Central memory CD8-positive, alpha-beta T cell (primary cell): ENCODE results near the gene SUPT20HL2.
"Not testable (repeated sequence)": the region's sequence is repeated elsewhere in the genome, so short reads cannot be mapped to it uniquely, and the experiment has no call there.

Experiments used
- ATAC-seq: fragments of 150-1000 bp; cut with Tn5 transposase; replicated peaks from 2 replicates; pipeline ENCODE4 v1.10.0; 2022; ENCODE audit warnings: mild to moderate bottlenecking, moderate FRiP score, moderate number of reproducible peaks; ENCODE audit not compliant: poor library complexity, severe bottlenecking; ENCODE audit errors: extremely low read depth
- DNase-seq, 2 donors: peaks; one replicate each; pipeline ENCODE4 v3.0.0; 2021; ENCODE audit warnings: low spot score in 2 of 2
- H3K27ac Mint-ChIP-seq: one replicate; pipeline ENCODE4 v1.8.0; 2022; ENCODE audit warnings: low read depth, mild to moderate bottlenecking, moderate library complexity, mixed read lengths
- H3K27me3 Mint-ChIP-seq: one replicate; pipeline ENCODE4 v1.8.0; 2022; ENCODE audit warnings: mixed read lengths
- H3K36me3 Mint-ChIP-seq: one replicate; pipeline ENCODE4 v1.8.0; 2022; ENCODE audit warnings: mild to moderate bottlenecking, moderate library complexity, mixed read lengths; ENCODE audit not compliant: insufficient read depth
- H3K4me1 Mint-ChIP-seq: one replicate; pipeline ENCODE4 v1.8.0; 2022; ENCODE audit warnings: mixed read lengths
- H3K4me3 Mint-ChIP-seq: one replicate; pipeline ENCODE4 v1.8.0; 2022; ENCODE audit warnings: mild to moderate bottlenecking, moderate library complexity, mixed read lengths
- H3K9me3 Mint-ChIP-seq: one replicate; pipeline ENCODE4 v1.8.0; 2022; ENCODE audit warnings: mixed read lengths

SUPT20HL2 gene

DNA sequence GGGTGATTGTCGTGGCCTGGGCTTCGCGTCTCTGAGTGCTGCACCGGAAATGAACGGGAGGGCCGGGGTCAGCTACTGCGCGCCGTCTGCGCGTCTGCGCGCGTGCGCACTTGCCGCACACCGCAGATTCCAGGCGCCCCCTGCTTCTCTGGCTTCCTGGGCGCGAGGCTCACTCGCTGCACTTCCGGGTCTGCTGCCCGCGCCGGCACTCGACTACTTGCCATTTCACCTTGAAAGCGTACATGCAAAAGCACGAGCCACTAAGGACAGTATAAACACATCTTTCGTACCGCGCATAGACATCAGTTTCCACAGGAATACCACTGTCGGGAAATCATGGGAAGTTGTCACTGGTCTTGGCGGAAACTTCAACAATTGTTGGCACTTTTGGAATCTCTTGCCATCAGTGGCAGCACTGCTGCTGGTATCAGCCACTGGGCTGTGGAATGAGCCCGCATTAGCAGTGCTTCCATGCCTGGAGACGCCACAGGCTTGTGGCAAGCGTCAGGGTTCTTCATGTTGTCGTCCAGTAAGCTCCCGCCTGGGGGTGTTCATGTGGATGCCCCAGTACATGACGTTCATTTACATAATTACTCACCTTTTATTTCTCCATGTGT is at the start of gene SUPT20HL2:
Gene SUPT20HL2, minus strand, starts transcription at position 51 of the 617 bp plus-strand sequence. CDS start 754 bp downstream, outside the sequence.
- ATAC-seq (no peak), DNase-seq (no peak)
- H3K9me3 Mint-ChIP-seq, result no peaks in the 10 kb centered on the region
- H3K4me3 Mint-ChIP-seq, result no peak within 1 kb of the TSS
- no peaks in the 10 kb centered on the region for H3K36me3 Mint-ChIP-seq
- no peak within 1 kb of the TSS for H3K27ac Mint-ChIP-seq
- peaks cover 9% of the 10 kb centered on the region for H3K27me3 Mint-ChIP-seq
- no peaks in the 10 kb centered on the region for H3K4me1 Mint-ChIP-seq

DNA sequence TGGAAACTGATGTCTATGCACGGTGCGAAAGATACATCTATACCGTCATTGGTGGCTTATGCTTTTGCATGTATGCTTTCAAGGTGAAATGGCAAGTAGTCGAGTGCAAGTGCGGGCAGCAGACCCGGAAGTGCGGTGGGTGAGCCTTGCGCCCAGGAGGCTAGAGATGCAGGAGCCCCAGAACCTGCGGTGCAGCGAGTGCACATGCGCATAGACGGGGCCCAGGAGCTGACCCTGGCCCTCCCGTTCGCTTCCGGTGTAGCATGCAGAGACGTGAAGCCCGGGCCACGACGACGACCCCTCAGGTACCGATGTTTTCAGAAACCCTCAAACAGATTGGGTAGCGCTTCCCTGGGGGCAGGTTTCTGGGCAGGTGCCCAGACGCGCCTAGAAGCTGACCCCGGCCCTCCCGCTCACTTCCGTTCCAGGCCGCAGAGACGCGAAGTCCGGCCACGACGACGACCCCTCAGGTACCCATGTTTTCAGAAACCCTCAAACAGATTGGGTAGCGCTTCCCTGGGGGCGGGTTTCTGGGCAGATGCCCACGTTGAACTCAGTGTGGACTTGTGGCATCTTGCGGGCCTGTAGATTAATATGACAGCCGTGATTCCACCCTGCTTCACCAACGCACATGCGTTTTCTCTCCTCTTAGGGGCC is 48.3 kb upstream of the SUPT20HL2 start:
- not testable (repeated sequence) for H3K4me3 Mint-ChIP-seq, H3K36me3 Mint-ChIP-seq, H3K4me1 Mint-ChIP-seq, H3K9me3 Mint-ChIP-seq, H3K27ac Mint-ChIP-seq, ATAC-seq, DNase-seq, H3K27me3 Mint-ChIP-seq

DNA sequence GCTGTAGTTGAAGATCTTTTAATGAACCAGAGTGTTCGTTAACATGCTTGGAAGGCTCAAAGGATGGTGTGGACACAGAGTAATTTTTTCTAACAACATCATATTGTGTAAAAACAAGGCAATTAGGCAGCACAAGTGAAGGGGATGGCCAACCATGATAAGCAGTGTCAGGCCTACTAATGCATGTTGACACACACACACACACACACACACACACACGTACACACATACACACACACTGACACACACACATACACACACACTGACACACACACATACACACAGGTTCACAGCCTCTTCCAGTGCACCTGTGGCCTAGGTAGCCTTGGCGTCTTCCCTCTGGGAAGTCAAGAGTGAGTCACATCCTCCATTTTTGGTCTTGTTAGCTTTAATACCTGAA is 46.4 kb upstream of the SUPT20HL2 start, which contains the start of gene SUPT20HL1:
Gene SUPT20HL1, plus strand, starts transcription at position 368 of the 400 bp plus-strand sequence. CDS start 2,122 bp downstream, outside the sequence.
- Mint-ChIP-seq H3K36me3 (no peaks in the 10 kb centered on the region), H3K9me3 (no peaks in the 10 kb centered on the region), H3K27me3 (no peaks in the 10 kb centered on the region), H3K4me3 (no peak within 1 kb of the TSS), H3K27ac (no peak within 1 kb of the TSS), H3K4me1 (no peaks in the 10 kb centered on the region)
- DNase-seq, result no peak
- ATAC-seq, result no peak

DNA sequence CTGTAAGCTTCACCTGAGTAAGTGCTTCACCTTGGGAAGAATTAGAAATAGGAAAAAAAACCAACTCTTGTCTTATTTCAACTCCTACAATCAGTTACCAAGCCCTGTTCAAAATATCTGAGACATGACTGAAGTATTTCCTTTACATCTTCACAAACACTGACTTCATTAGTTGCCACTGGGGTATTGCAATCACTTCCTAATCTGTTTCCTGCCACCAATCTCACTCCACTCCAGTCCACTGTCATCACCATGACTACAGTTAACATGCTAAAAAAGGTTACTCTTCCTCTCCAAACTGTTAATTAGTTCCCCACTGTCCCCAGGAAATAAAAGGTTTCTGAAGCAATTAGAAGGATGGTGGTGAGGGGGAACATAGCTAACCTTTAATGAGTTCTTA is 43.2 kb upstream of the SUPT20HL2 start:
- no peak for ATAC-seq
- no peaks in the 10 kb centered on the region for H3K4me1 Mint-ChIP-seq
- H3K27me3 Mint-ChIP-seq, result no peaks in the 10 kb centered on the region
- H3K4me3 Mint-ChIP-seq, result no peak overlapping the region
- no peak overlapping the region for H3K27ac Mint-ChIP-seq
- no peak for DNase-seq
- no peaks in the 10 kb centered on the region for H3K36me3 Mint-ChIP-seq
- H3K9me3 Mint-ChIP-seq, result no peaks in the 10 kb centered on the region

DNA sequence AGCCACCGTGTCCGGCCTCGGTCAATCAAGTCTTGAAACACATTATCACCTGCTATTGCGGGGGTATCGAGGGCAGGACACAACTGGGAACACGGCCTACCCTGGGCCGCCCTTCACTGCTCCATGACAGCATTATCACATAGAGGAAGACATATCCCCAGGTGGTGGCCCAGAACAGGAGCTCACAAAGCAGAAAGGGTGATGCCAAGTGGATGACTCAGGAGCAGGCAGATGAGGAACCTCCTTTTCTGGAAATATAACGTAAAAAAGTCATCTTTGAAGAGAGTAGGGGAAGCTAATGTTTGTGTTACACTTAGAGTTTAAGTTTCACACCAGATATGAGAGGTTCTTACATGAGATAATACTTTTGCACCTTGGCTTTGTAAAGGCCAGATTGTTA is 41.2 kb upstream of the SUPT20HL2 start:
- ATAC-seq (no peak), DNase-seq (no peak)
- Mint-ChIP-seq H3K27me3 (no peaks in the 10 kb centered on the region), H3K4me1 (no peaks in the 10 kb centered on the region), H3K9me3 (no peaks in the 10 kb centered on the region), H3K36me3 (no peaks in the 10 kb centered on the region), H3K4me3 (no peak overlapping the region), H3K27ac (no peak overlapping the region)

DNA sequence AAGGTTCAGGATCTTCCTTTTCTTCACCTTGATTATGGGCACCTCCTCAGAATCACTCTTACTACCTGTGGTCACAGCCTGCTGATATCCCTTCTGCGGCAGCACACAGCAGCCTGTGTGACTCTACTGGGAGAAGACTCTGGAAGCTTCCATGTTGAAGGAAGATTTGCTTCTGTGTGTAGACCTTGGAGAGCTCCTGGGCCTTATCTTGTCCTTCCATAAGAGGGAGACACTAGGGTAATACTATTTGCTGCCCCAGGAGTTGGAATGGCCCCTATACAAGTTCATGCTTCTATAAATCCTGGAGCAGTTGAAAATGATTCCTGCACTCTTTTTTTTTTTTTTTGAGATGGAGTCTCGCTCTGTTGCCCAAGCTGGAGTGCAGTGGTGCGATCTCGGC is 36.3 kb upstream of the SUPT20HL2 start:
- ATAC-seq (no peak), DNase-seq (no peak)
- Mint-ChIP-seq H3K27me3 (no peaks in the 10 kb centered on the region), H3K36me3 (no peaks in the 10 kb centered on the region), H3K4me3 (no peak overlapping the region), H3K4me1 (no peaks in the 10 kb centered on the region), H3K9me3 (no peaks in the 10 kb centered on the region), H3K27ac (no peak overlapping the region)

DNA sequence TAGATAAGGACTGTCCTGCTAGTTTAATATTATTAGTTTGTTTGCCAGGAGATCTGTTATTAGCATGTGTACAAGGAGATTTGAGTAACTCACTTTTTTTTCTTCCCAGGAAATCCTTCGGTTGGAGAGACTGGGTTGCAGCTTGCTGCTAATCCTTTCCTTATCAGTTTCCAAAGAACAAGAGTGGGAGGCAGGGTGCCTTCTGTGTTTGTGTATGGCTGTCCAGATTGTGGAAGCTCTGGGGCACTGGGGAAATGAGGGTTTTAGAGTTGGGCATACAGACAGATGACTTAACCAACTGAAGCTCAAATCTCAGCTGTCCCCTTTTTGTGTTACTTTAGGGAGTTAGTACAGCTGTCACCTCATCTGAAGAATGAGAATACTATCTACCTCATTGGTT is 34.0 kb upstream of the SUPT20HL2 start:
- no peaks in the 10 kb centered on the region for H3K9me3 Mint-ChIP-seq
- H3K4me1 Mint-ChIP-seq, result peaks cover 7% of the 10 kb centered on the region
- no peak for DNase-seq
- H3K27ac Mint-ChIP-seq, result no peak overlapping the region
- ATAC-seq, result no peak
- no peaks in the 10 kb centered on the region for H3K27me3 Mint-ChIP-seq
- no peak overlapping the region for H3K4me3 Mint-ChIP-seq
- peaks cover 2% of the 10 kb centered on the region for H3K36me3 Mint-ChIP-seq

DNA sequence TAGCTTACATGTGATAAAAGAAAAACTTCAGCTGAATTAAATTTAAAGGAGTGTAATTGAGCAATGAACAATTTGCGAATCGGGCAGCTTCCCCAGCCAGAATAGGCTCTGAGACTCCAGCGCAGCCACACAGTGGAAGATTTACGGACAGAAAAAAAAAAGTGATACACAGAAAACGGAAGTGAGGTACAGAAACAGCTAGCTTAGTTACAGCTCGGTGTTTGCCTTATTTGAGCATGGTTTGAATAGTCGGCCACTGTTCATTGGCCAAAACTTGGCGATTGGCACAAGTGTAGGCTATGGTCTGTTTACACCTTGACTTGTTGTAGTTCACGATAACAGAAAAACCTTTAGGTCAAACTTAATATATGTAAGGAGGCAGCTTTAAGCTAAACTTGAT is 29.9 kb upstream of the SUPT20HL2 start:
- Mint-ChIP-seq H3K9me3 (no peaks in the 10 kb centered on the region), H3K36me3 (peaks cover 2% of the 10 kb centered on the region), H3K4me1 (peaks cover 7% of the 10 kb centered on the region), H3K27ac (no peak overlapping the region), H3K4me3 (no peak overlapping the region), H3K27me3 (peaks cover 22% of the 10 kb centered on the region)
- ATAC-seq (no peak), DNase-seq (no peak)

DNA sequence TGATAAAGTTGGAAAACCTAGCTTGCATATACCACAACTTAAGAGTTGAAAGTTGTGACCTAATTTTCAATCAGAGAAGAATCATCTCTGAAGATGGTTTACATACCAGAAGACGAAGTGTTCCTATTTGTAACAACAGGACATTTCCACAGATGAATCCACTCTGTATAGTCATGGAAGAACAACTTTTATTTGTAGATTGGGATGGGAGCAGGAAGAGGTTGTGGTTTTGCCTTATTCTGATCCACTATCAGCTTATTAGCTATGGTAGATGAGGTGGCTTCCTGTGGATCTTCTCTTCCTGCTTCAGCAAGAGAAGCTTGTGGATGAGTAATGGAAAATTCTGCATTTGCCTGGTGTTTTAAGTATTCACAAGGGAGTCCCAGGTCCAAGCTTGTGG is 27.9 kb upstream of the SUPT20HL2 start:
- Mint-ChIP-seq H3K27ac (no peak overlapping the region), H3K36me3 (peaks cover 2% of the 10 kb centered on the region), H3K4me1 (peaks cover 7% of the 10 kb centered on the region), H3K27me3 (peaks cover 22% of the 10 kb centered on the region), H3K4me3 (no peak overlapping the region), H3K9me3 (no peaks in the 10 kb centered on the region)
- ATAC-seq (no peak), DNase-seq (no peak)

DNA sequence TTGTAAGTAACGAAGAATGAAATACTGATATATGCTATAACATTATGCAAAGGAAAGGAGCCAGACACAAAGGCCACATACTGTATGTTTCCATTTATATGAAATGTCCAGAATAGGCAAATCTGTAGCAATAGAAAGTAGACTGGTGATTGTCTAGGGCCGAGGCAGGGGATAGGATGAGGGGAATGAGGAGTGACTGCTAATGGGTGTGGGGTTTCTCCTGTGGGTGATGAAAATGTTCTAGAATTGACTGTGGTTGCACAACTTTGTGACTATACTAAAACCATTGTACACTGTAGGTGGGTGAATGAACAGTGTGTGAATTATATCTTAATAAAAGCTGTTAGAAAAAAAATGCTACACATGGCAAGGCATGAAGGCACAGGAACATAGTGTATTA is 26.6 kb upstream of the SUPT20HL2 start:
- DNase-seq (no peak), ATAC-seq (no peak)
- Mint-ChIP-seq H3K4me3 (no peak overlapping the region), H3K4me1 (peaks cover 7% of the 10 kb centered on the region), H3K27ac (no peak overlapping the region), H3K9me3 (no peaks in the 10 kb centered on the region), H3K27me3 (peaks cover 22% of the 10 kb centered on the region), H3K36me3 (peaks cover 2% of the 10 kb centered on the region)

DNA sequence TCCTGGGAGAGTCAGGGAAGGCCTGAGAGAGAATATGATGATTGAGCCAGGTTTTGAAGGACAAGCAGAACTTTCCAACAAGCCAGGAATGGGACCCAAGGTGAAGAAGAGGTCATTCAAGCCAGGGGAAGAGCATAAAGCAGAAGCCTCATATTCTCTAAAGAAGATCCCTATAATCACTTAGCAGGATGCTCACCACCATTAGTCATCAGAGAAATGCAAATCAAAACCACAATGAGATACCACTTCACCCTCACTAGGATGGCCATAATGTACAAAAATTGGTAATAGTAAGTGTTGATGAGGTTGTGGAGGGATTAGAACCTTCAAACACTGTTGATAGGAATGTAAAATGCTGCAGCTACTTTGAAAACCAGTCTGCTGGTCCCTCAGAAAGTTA is 26.0 kb upstream of the SUPT20HL2 start:
- no peak for ATAC-seq
- peaks cover 22% of the 10 kb centered on the region for H3K27me3 Mint-ChIP-seq
- no peaks in the 10 kb centered on the region for H3K9me3 Mint-ChIP-seq
- peaks cover 7% of the 10 kb centered on the region for H3K4me1 Mint-ChIP-seq
- no peak overlapping the region for H3K4me3 Mint-ChIP-seq
- H3K36me3 Mint-ChIP-seq, result peaks cover 2% of the 10 kb centered on the region
- H3K27ac Mint-ChIP-seq, result no peak overlapping the region
- no peak for DNase-seq

DNA sequence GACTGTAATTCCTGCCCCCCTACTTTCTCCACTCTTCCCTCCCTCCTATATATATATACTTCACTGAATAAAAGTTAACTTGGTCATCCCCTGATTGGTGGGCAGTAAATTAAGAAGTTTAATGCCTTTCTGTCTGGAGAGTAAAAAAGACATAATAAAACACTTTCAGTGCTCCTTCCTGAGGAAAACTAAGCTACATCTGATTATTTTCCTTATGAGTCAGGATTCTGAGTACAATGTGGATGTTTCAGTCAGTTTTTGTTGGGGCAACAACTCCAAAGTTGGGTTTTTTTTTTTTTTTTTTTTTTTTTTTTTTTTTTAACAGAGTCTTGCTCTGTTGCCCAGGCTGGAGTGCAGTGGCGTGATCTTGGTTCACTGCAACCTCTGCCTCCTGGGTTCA is 22.0 kb upstream of the SUPT20HL2 start:
- Mint-ChIP-seq H3K36me3 (no peaks in the 10 kb centered on the region), H3K27me3 (peaks cover 30% of the 10 kb centered on the region), H3K4me3 (no peak overlapping the region), H3K27ac (no peak overlapping the region), H3K9me3 (no peaks in the 10 kb centered on the region), H3K4me1 (no peaks in the 10 kb centered on the region)
- DNase-seq, result no peak
- no peak for ATAC-seq

DNA sequence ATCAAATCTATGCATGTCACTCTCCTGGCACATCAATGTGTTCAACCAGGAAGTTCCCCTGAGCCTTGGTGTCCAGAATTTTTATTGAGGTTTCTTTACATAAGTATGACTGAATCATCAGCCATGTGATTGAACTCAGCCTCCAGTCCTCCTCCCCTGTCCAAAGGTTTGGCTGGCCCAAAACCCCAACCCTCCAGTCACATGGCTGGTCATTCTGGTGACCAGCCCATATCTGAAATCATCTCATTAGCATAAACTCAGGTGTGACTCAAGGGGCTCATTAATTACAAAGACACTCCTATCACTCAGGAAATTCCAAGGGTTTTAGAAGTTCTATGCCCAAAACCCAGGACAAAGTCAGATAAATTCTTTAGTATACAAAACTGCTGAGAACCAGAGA is 20.6 kb upstream of the SUPT20HL2 start:
- H3K4me3 Mint-ChIP-seq, result no peak overlapping the region
- no peak overlapping the region for H3K27ac Mint-ChIP-seq
- H3K9me3 Mint-ChIP-seq, result no peaks in the 10 kb centered on the region
- peaks cover 16% of the 10 kb centered on the region for H3K27me3 Mint-ChIP-seq
- no peaks in the 10 kb centered on the region for H3K36me3 Mint-ChIP-seq
- ATAC-seq (no peak), DNase-seq (no peak)
- H3K4me1 Mint-ChIP-seq, result no peaks in the 10 kb centered on the region
